ENCODE results near the gene SPAAR.
"Not testable (repeated sequence)": the region's sequence is repeated elsewhere in the genome, so short reads cannot be mapped to it uniquely, and the experiment has no call there.

SPAAR gene

GRCh38 chr9:35909274-35909673 is at the start of gene SPAAR:
Gene SPAAR (plus strand): TSS chr9:35909490. CDS start chr9:35910464, 974 bp downstream.
- no peak for DNase-seq

GRCh38 chr9:35859990-35860339 is 49.3 kb upstream of the SPAAR start:
- DNase-seq = no peak

GRCh38 chr9:35861161-35861897 is 48.0 kb upstream of the SPAAR start:
- DNase-seq = no peak

GRCh38 chr9:35862328-35862727 is 47.0 kb upstream of the SPAAR start:
- DNase-seq = no peak

- no peak for DNase-seq
Measured at GRCh38 chr9:35863583-35863982, 45.7 kb upstream of the SPAAR start.

- DNase-seq = no peak
Measured at GRCh38 chr9:35864695-35865255, 44.5 kb upstream of the SPAAR start.

GRCh38 chr9:35867538-35867937 is 41.8 kb upstream of the SPAAR start:
- DNase-seq = no peak

- DNase-seq = no peak
Measured at GRCh38 chr9:35868933-35869332, 40.4 kb upstream of the SPAAR start.

GRCh38 chr9:35869621-35870216 is 39.6 kb upstream of the SPAAR start:
- no peak for DNase-seq

GRCh38 chr9:35870351-35870923 is 38.9 kb upstream of the SPAAR start, which contains the start of gene OR13J1:
Gene OR13J1 (minus strand): TSS chr9:35870401. CDS start chr9:35870401, 0 bp downstream.
- no peak for DNase-seq

- no peak for DNase-seq
Measured at GRCh38 chr9:35871545-35871944, 37.7 kb upstream of the SPAAR start.

- DNase-seq = no peak
Measured at GRCh38 chr9:35872505-35872904, 36.8 kb upstream of the SPAAR start.

- DNase-seq = no peak
Measured at GRCh38 chr9:35882263-35882848, 26.9 kb upstream of the SPAAR start.

- no peak for DNase-seq
Measured at GRCh38 chr9:35882996-35883395, 26.3 kb upstream of the SPAAR start.

- not testable (repeated sequence) for DNase-seq
Measured at GRCh38 chr9:35884908-35885307, 24.4 kb upstream of the SPAAR start.

- no peak for DNase-seq
Measured at GRCh38 chr9:35891646-35892045, 17.6 kb upstream of the SPAAR start.

- DNase-seq = no peak
Measured at GRCh38 chr9:35892051-35892450, 17.2 kb upstream of the SPAAR start.

GRCh38 chr9:35896570-35896969 is 12.7 kb upstream of the SPAAR start:
- DNase-seq = no peak

- not testable (repeated sequence) for DNase-seq
Measured at GRCh38 chr9:35897376-35898099, 11.8 kb upstream of the SPAAR start.

- no peak for DNase-seq
Measured at GRCh38 chr9:35898337-35898736, 11.0 kb upstream of the SPAAR start.

GRCh38 chr9:35899021-35899420 is 10.3 kb upstream of the SPAAR start:
- no peak for DNase-seq

GRCh38 chr9:35903049-35903448 is 6.2 kb upstream of the SPAAR start:
- DNase-seq = no peak

- no peak for DNase-seq
Measured at GRCh38 chr9:35904338-35904737, 5.0 kb upstream of the SPAAR start.

Measured in NCI-H510A (cell line).